PC-3 (cell line): ENCODE measurements around the gene ZMYM1. TPM values are rescaled to one million over a fixed set of nuclear protein-coding genes. Genes with fewer than 3 reads are reported as not detected.

Source experiments
- ATAC-seq: fragments of 200-7000 bp; cut with Tn5 transposase; 2 replicates; pipeline ENCODE4 v1.9.1; 2020; ENCODE audit warnings: mild to moderate bottlenecking, moderate library complexity
- BruUV-seq: library from RNA; stranded (reverse); fragments of 400-500 nt; replicated peaks from 2 replicates; lab custom pipeline; 2021; lab: Mats Ljungman, UMichigan
- CTCF ChIA-PET: fragments of 300-600 bp; sonication (Branson Sonifier 250); formaldehyde crosslinking; loops from one replicate; lab custom pipeline; 2022; ENCODE audit warnings: antibody characterized with exemption; lab: Charles Lee
- POLR2A ChIA-PET: fragments of 300-600 bp; sonication (Branson Sonifier 250); formaldehyde crosslinking; loops from one replicate; lab custom pipeline; 2022; ENCODE audit warnings: antibody characterized with exemption; ENCODE audit not compliant: unreplicated experiment; lab: Charles Lee
- DNase-seq: peaks from one replicate; pipeline ENCODE4 v3.0.0-alpha.2; 2015
- H2AFZ ChIP-seq: fragments of 300-600 bp; sonication (generic); 2 replicates; pipeline ENCODE4 v1.6.0; 2016; ENCODE audit warnings: antibody characterized with exemption, low read length
- H3F3A ChIP-seq: fragments of 300-600 bp; sonication (generic); one replicate; pipeline ENCODE4 v1.6.0; 2017; ENCODE audit warnings: antibody characterized with exemption, low read length, control low read depth, mild to moderate bottlenecking; ENCODE audit not compliant: unreplicated experiment
- H3K27ac ChIP-seq: fragments of 300-600 bp; sonication (generic); 2 replicates; pipeline ENCODE4 v1.5.1; 2016; ENCODE audit warnings: mild to moderate bottlenecking, low read length
- H3K27me3 ChIP-seq: fragments of 300-600 bp; sonication (generic); 2 replicates; pipeline ENCODE4 v1.6.1; 2016; ENCODE audit warnings: low read length, mixed read lengths
- H3K36me3 ChIP-seq: fragments of 300-600 bp; sonication (generic); 2 replicates; pipeline ENCODE4 v1.6.1; 2016; ENCODE audit warnings: low read depth, mixed run types, low read length, mixed read lengths
- H3K4me1 ChIP-seq: fragments of 300-600 bp; sonication (generic); 2 replicates; pipeline ENCODE4 v1.5.1; 2016; ENCODE audit warnings: low read length; ENCODE audit not compliant: insufficient read depth
- H3K4me2 ChIP-seq: fragments of 300-600 bp; sonication (generic); 2 replicates; pipeline ENCODE4 v1.6.0; 2016; ENCODE audit warnings: low read length
- H3K4me3 ChIP-seq: fragments of 300-600 bp; sonication (generic); 2 replicates; pipeline ENCODE4 v1.5.1; 2016; ENCODE audit warnings: mild to moderate bottlenecking, low read length, mixed read lengths
- H3K79me2 ChIP-seq: fragments of 300-600 bp; sonication (generic); 2 replicates; pipeline ENCODE4 v1.6.1; 2017; ENCODE audit warnings: low read length, mixed read lengths
- H3K9ac ChIP-seq: fragments of 300-600 bp; sonication (generic); 2 replicates; pipeline ENCODE4 v1.6.0; 2016; ENCODE audit warnings: mild to moderate bottlenecking, low read length
- H3K9me2 ChIP-seq: fragments of 300-600 bp; sonication (generic); replicated peaks from 2 replicates; pipeline ENCODE4 v1.6.1; 2016; ENCODE audit warnings: mixed run types, low read length, mixed read lengths
- H3K9me3 ChIP-seq: fragments of 300-600 bp; sonication (generic); 2 replicates; pipeline ENCODE4 v1.6.1; 2016; ENCODE audit warnings: low read length, mixed read lengths
- H4K20me1 ChIP-seq: fragments of 300-600 bp; sonication (generic); 2 replicates; pipeline ENCODE4 v1.6.1; 2016; ENCODE audit warnings: low read length, mixed read lengths
- EZH2 ChIP-seq: fragments of 300-600 bp; sonication (generic); IDR thresholded peaks from one replicate; pipeline ENCODE4 v1.6.1; 2017; ENCODE audit warnings: antibody characterized with exemption, mild to moderate bottlenecking, low read length; ENCODE audit not compliant: unreplicated experiment
- EZH2phosphoT487 ChIP-seq: fragments of 300-600 bp; sonication (generic); IDR thresholded peaks from 2 replicates; pipeline ENCODE4 v1.6.1; 2018; ENCODE audit warnings: mild to moderate bottlenecking, antibody characterized with exemption, low read length, borderline replicate concordance
- intact Hi-C: fragments of 100-400 bp; cut with micrococcal nuclease; formaldehyde crosslinking; loops from 2 replicates; pipeline ENCODE4 v1.9.0; 2023
- total RNA-seq: library from RNA; depleted of rRNA; stranded (reverse); fragments of >200 nt; gene quantifications from 2 replicates; pipeline ENCODE4 v1.2.3, GENCODE V29; 2014
- TF ChIP-seq, protein P1 (sequence below): fragments of 300-600 bp; sonication (generic); conservative IDR thresholded peaks from 2 replicates; pipeline ENCODE4 v1.5.1; 2017; ENCODE audit warnings: antibody characterized with exemption, low read depth, mild to moderate bottlenecking, low read length

Gene ZMYM1
- total RNA-seq, 1 experiment from 2014 or later, result 17.0 TPM

GRCh38 chr1:35038723-35039122, 40.5 kb upstream of the ZMYM1 start:
- CTCF ChIA-PET, result no interaction called here

GRCh38 chr1:35043498-35043897, 35.7 kb upstream of the ZMYM1 start:
- Histone ChIP-seq H3K79me2 (no peaks in the 10 kb centered on the region), H3K27me3 (no peaks in the 10 kb centered on the region), H3K9me3 (no peaks in the 10 kb centered on the region), H3K9ac (no peak overlapping the region), H3K4me3 (no peak overlapping the region), H3F3A (no peaks in the 10 kb centered on the region), H3K9me2 (no peaks in the 10 kb centered on the region), H3K4me2 (no peak overlapping the region), H3K27ac (no peak overlapping the region), H2AFZ (no peak overlapping the region), H3K4me1 (peaks cover 8% of the 10 kb centered on the region; the same call in 1 of the 2 replicates), H3K36me3 (no peaks in the 10 kb centered on the region), H4K20me1 (no peaks in the 10 kb centered on the region)
- ChIA-PET CTCF (no interaction called here), POLR2A (no interaction called here)
- DNase-seq (no peak), ATAC-seq (no peak)
- intact Hi-C loops, result no loop called here
- TF ChIP-seq, protein P1, sequence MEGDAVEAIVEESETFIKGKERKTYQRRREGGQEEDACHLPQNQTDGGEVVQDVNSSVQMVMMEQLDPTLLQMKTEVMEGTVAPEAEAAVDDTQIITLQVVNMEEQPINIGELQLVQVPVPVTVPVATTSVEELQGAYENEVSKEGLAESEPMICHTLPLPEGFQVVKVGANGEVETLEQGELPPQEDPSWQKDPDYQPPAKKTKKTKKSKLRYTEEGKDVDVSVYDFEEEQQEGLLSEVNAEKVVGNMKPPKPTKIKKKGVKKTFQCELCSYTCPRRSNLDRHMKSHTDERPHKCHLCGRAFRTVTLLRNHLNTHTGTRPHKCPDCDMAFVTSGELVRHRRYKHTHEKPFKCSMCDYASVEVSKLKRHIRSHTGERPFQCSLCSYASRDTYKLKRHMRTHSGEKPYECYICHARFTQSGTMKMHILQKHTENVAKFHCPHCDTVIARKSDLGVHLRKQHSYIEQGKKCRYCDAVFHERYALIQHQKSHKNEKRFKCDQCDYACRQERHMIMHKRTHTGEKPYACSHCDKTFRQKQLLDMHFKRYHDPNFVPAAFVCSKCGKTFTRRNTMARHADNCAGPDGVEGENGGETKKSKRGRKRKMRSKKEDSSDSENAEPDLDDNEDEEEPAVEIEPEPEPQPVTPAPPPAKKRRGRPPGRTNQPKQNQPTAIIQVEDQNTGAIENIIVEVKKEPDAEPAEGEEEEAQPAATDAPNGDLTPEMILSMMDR, result no peak
- TF ChIP-seq EZH2phosphoT487, result no peak
- TF ChIP-seq EZH2, result no peak
- BruUV-seq, result no TSS peak

More at GRCh38 chr1:35038723-35039122, 40.5 kb upstream of the ZMYM1 start:
- no TSS peak for BruUV-seq
- Histone ChIP-seq H3K36me3 (no peaks in the 10 kb centered on the region), H3K79me2 (no peaks in the 10 kb centered on the region), H3K27ac (no peak overlapping the region), H3K4me1 (no peaks in the 10 kb centered on the region), H3K4me3 (no peak overlapping the region), H3K4me2 (no peak overlapping the region), H3F3A (no peaks in the 10 kb centered on the region), H3K9me3 (no peaks in the 10 kb centered on the region), H4K20me1 (no peaks in the 10 kb centered on the region), H3K9ac (no peak overlapping the region), H3K9me2 (no peaks in the 10 kb centered on the region), H3K27me3 (no peaks in the 10 kb centered on the region), H2AFZ (no peak overlapping the region)
- ATAC-seq (no peak), DNase-seq (no peak)
- TF ChIP-seq, protein P1, result no peak
- TF ChIP-seq EZH2phosphoT487, result no peak
- TF ChIP-seq EZH2, result no peak
- intact Hi-C loops, result loop anchor here (10.0 kb wide), 1 partner anchor 226 kb away; the partner anchor contains the start of gene ZMYM4
- POLR2A ChIA-PET, result no interaction called here

- Histone ChIP-seq H3K4me2 (no peak overlapping the region), H3F3A (no peaks in the 10 kb centered on the region), H3K9ac (no peak overlapping the region), H4K20me1 (no peaks in the 10 kb centered on the region), H3K9me3 (no peaks in the 10 kb centered on the region), H3K36me3 (no peaks in the 10 kb centered on the region), H3K9me2 (no peaks in the 10 kb centered on the region), H2AFZ (no peak overlapping the region), H3K4me1 (peaks cover 8% of the 10 kb centered on the region; the same call in 1 of the 2 replicates), H3K79me2 (no peaks in the 10 kb centered on the region), H3K27ac (no peak overlapping the region), H3K4me3 (no peak overlapping the region), H3K27me3 (no peaks in the 10 kb centered on the region)
- no peak for TF ChIP-seq EZH2phosphoT487
- intact Hi-C loops, result no loop called here
- ATAC-seq (no peak), DNase-seq (no peak)
- ChIA-PET CTCF (no interaction called here), POLR2A (no interaction called here)
- no TSS peak for BruUV-seq
Measured at GRCh38 chr1:35044431-35044830, 34.8 kb upstream of the ZMYM1 start.
